Vagina (tissue), 2 donors: ENCODE measurements around the gene TBC1D23.

Experiments
- CTCF ChIP-seq, 3 experiments: fragments of 450-650 bp in 2 of 3; fragments of 200-600 bp in 1 of 3; sonication (generic) in 1 of 3; IDR thresholded peaks; one replicate each; pipeline ENCODE4 v1.5.1; 2017 to 2019; ENCODE audit warnings: antibody characterized with exemption in 3 of 3, mild to moderate bottlenecking in 2 of 3, moderate library complexity in 2 of 3
- POLR2A ChIP-seq, 2 donors: fragments of 450-650 bp; IDR thresholded peaks; one replicate each; pipeline ENCODE4 v1.6.1; 2017; ENCODE audit warnings: antibody characterized with exemption in 2 of 2, mild to moderate bottlenecking in 2 of 2, moderate library complexity in 2 of 2
- POLR2AphosphoS5 ChIP-seq, 2 donors: sonication (generic); formaldehyde crosslinking; IDR thresholded peaks; one replicate each; pipeline ENCODE4 v1.9.0; 2017; ENCODE audit warnings: antibody characterized with exemption in 2 of 2, mild to moderate bottlenecking in 2 of 2, low read depth in 1 of 2; ENCODE audit not compliant: insufficient read depth in 1 of 2

GRCh38 chr3:100306695-100307094, 45.9 kb downstream of the TBC1D23 start:
- no peak for TF ChIP-seq CTCF (IDR thresholded peaks at IDR 0.05)
- TF ChIP-seq POLR2A (IDR thresholded peaks at IDR 0.05) = no peak
- no peak for TF ChIP-seq POLR2AphosphoS5 (IDR thresholded peaks at IDR 0.05; ENCODE audit: insufficient read depth in 1 of 2, low read depth in 1 of 2)
